H1 (cell line): ENCODE data around the gene SOHLH1. TPM values are rescaled to one million over a fixed set of nuclear protein-coding genes. Genes with fewer than 3 reads are reported as not detected.

Experiments
- CTCF ChIA-PET: fragments of 300-600 bp; sonication (Branson Sonifier 250); formaldehyde crosslinking; loops from one replicate; lab custom pipeline; 2021; ENCODE audit not compliant: partially characterized antibody; lab: Charles Lee
- POLR2A ChIA-PET: fragments of 300-600 bp; sonication (Branson Sonifier 250); formaldehyde crosslinking; loops from one replicate; lab custom pipeline; 2021; ENCODE audit warnings: inconsistent platforms; ENCODE audit not compliant: partially characterized antibody; lab: Charles Lee
- DNase-seq, 2 experiments: peaks; one replicate each; pipeline versions ENCODE4 v3.0.0 to v3.0.0-alpha.2; 2010 to 2022; ENCODE audit warnings: low spot score in 2 of 2, low read depth in 1 of 2, mixed read lengths in 1 of 2
- FAIRE-seq: peaks from 2 replicates; lab custom pipeline; 2011; peaks lifted over from hg19 to GRCh38; lab: Jason Lieb, UNC
- H2AFZ ChIP-seq: 2 replicates; pipeline ENCODE4 v1.8.1; 2012; ENCODE audit warnings: low read length, inconsistent platforms
- H2AK5ac ChIP-seq: 2 replicates; pipeline ENCODE4 v1.6.1; 2013; ENCODE audit warnings: low read depth, low read length
- H2BK120ac ChIP-seq: replicated peaks from 2 replicates; pipeline ENCODE3; 2013; ENCODE audit warnings: low read depth, low read length, inconsistent platforms
- H2BK12ac ChIP-seq: 2 replicates; pipeline ENCODE4 v1.6.1; 2013; ENCODE audit warnings: low read depth, low read length
- H2BK15ac ChIP-seq: 2 replicates; pipeline ENCODE4 v1.6.1; 2013; ENCODE audit warnings: low read length
- H2BK20ac ChIP-seq: 2 replicates; pipeline ENCODE4 v1.6.1; 2013; ENCODE audit warnings: low read length
- H2BK5ac ChIP-seq: 2 replicates; pipeline ENCODE4 v1.6.1; 2013; ENCODE audit warnings: low read depth, low read length
- H3K14ac ChIP-seq: 2 replicates; pipeline ENCODE4 v1.6.1; 2013; ENCODE audit warnings: inconsistent platforms; ENCODE audit not compliant: insufficient read length
- H3K18ac ChIP-seq: 2 replicates; pipeline ENCODE4 v1.6.1; 2013; ENCODE audit warnings: low read length; ENCODE audit errors: extremely low read depth
- H3K23ac ChIP-seq: 2 replicates; pipeline ENCODE4 v1.6.1; 2013; ENCODE audit warnings: inconsistent platforms; ENCODE audit not compliant: insufficient read length
- H3K23me2 ChIP-seq: 2 replicates; pipeline ENCODE4 v1.6.1; 2013; ENCODE audit warnings: low read depth, low read length
- H3K27ac ChIP-seq: 2 replicates; pipeline ENCODE4 v1.6.1; 2011; ENCODE audit warnings: low read depth, low read length, inconsistent platforms
- H3K27me3 ChIP-seq, 4 experiments: replicated peaks in 1 of 4; 1 replicate in 1 of 4; 2 replicates in 3 of 4; pipeline versions ENCODE4 v1.6.1 to v1.8.1; 2011 to 2013; ENCODE audit warnings: low read length in 3 of 4, mild to moderate bottlenecking in 3 of 4, inconsistent platforms in 2 of 4, mixed read lengths in 2 of 4, moderate library complexity in 1 of 4; ENCODE audit not compliant: control insufficient read depth in 3 of 4, insufficient read depth in 3 of 4; ENCODE audit errors: extremely low read depth in 1 of 4
- H3K36me3 ChIP-seq, 4 experiments: 2 replicates each; pipeline versions ENCODE4 v1.6.1 to v1.8.1; 2011 to 2013; ENCODE audit warnings: mild to moderate bottlenecking in 4 of 4, low read length in 3 of 4, moderate library complexity in 2 of 4, control low read depth in 1 of 4, inconsistent platforms in 1 of 4; ENCODE audit not compliant: insufficient read depth in 4 of 4, control insufficient read depth in 2 of 4
- H3K4ac ChIP-seq: replicated peaks from 2 replicates; pipeline ENCODE3; 2013; ENCODE audit warnings: low read length, low read depth, mixed read lengths, inconsistent platforms; ENCODE audit not compliant: insufficient read length
- H3K4me1 ChIP-seq, 4 experiments: replicated peaks in 1 of 4; 1 replicate in 1 of 4; 2 replicates in 3 of 4; pipeline versions ENCODE4 v1.6.1 to v1.8.1; 2011 to 2013; ENCODE audit warnings: low read length in 3 of 4, inconsistent platforms in 2 of 4, mixed read lengths in 1 of 4; ENCODE audit not compliant: insufficient read depth in 4 of 4, control insufficient read depth in 3 of 4
- H3K4me2 ChIP-seq, 2 experiments: 2 replicates each; pipeline versions ENCODE4 v1.6.1 to v1.8.1; 2011 to 2013; ENCODE audit warnings: low read depth in 2 of 2, low read length in 2 of 2, control low read depth in 1 of 2, inconsistent platforms in 1 of 2, mild to moderate bottlenecking in 1 of 2; ENCODE audit not compliant: insufficient read depth in 1 of 2
- H3K4me3 ChIP-seq, 4 experiments: fragments of 200-600, 300-600 bp in 1 of 4; sonication (generic), shearing (Covaris generic), sonication (Bioruptor Twin) in 1 of 4; 2 replicates each; pipeline versions ENCODE4 v1.5.1 to v1.8.1; 2011 to 2016; ENCODE audit warnings: low read length in 4 of 4, low read depth in 3 of 4, control low read depth in 2 of 4, inconsistent platforms in 2 of 4, mild to moderate bottlenecking in 2 of 4, mixed read lengths in 1 of 4, moderate library complexity in 1 of 4; ENCODE audit not compliant: insufficient read depth in 2 of 4; ENCODE audit errors: extremely low read depth in 1 of 4
- H3K56ac ChIP-seq: replicated peaks from 2 replicates; pipeline ENCODE3; 2013; ENCODE audit warnings: low read depth, mild to moderate bottlenecking, mixed read lengths, low read length, inconsistent platforms; ENCODE audit not compliant: insufficient read length
- H3K79me1 ChIP-seq: 2 replicates; pipeline ENCODE4 v1.6.1; 2013; ENCODE audit warnings: low read depth, low read length, control low read depth
- H3K79me2 ChIP-seq, 2 experiments: 2 replicates each; pipeline versions ENCODE4 v1.6.1 to v1.8.1; 2012 to 2013; ENCODE audit warnings: low read length in 2 of 2, mild to moderate bottlenecking in 2 of 2, inconsistent platforms in 1 of 2; ENCODE audit not compliant: insufficient read depth in 2 of 2, control insufficient read depth in 1 of 2
- H3K9ac ChIP-seq, 4 experiments: replicated peaks in 1 of 4; 1 replicate in 1 of 4; 2 replicates in 3 of 4; pipeline versions ENCODE4 v1.6.1 to v1.8.1; 2011 to 2013; ENCODE audit warnings: low read depth in 3 of 4, low read length in 3 of 4, control low read depth in 2 of 4, mild to moderate bottlenecking in 2 of 4, moderate library complexity in 2 of 4, inconsistent platforms in 1 of 4; ENCODE audit errors: extremely low read depth in 1 of 4
- H3K9me3 ChIP-seq, 2 experiments: 2 replicates each; pipeline versions ENCODE4 v1.6.1 to v1.8.1; 2012 to 2013; ENCODE audit warnings: mild to moderate bottlenecking in 2 of 2, moderate library complexity in 2 of 2, control low read depth in 1 of 2, inconsistent platforms in 1 of 2, low read depth in 1 of 2, low read length in 1 of 2, mixed read lengths in 1 of 2; ENCODE audit not compliant: insufficient read depth in 2 of 2
- H4K20me1 ChIP-seq, 2 experiments: replicated peaks in 1 of 2; 2 replicates each; pipeline versions ENCODE3 to v1.8.1; 2011 to 2013; ENCODE audit warnings: inconsistent platforms in 2 of 2, low read length in 2 of 2, mild to moderate bottlenecking in 1 of 2; ENCODE audit not compliant: insufficient read depth in 2 of 2, control insufficient read depth in 1 of 2
- H4K5ac ChIP-seq: 2 replicates; pipeline ENCODE4 v1.6.1; 2013; ENCODE audit warnings: low read length, low read depth, mixed read lengths, inconsistent platforms; ENCODE audit not compliant: insufficient read length
- H4K8ac ChIP-seq: 2 replicates; pipeline ENCODE4 v1.8.0; 2013; ENCODE audit warnings: mild to moderate bottlenecking, moderate library complexity, low read length, inconsistent platforms; ENCODE audit not compliant: insufficient read depth; ENCODE audit errors: extremely low read depth
- H4K91ac ChIP-seq: replicated peaks from 2 replicates; pipeline ENCODE3; 2013; ENCODE audit warnings: low read length, mixed read lengths, inconsistent platforms; ENCODE audit not compliant: insufficient read length
- ASH2L ChIP-seq: fragments of 200-600, 300-600 bp; sonication (generic); IDR thresholded peaks from one replicate; pipeline ENCODE4 v1.7.1; 2017; ENCODE audit warnings: low read length
- CBX8 ChIP-seq: fragments of 300-800, 300-1000 bp; sonication (generic); IDR thresholded peaks from 2 replicates; pipeline ENCODE4 v1.7.1; 2016; ENCODE audit warnings: low read depth, low read length, borderline replicate concordance
- CTBP2 ChIP-seq: IDR thresholded peaks from 2 replicates; pipeline ENCODE4 v1.7.0; 2011; ENCODE audit warnings: borderline replicate concordance, mild to moderate bottlenecking, moderate library complexity, mixed read lengths, low read length; ENCODE audit not compliant: insufficient read depth, insufficient read length
- HDAC6 ChIP-seq: IDR thresholded peaks from one replicate; pipeline ENCODE4 v1.7.1; 2012; ENCODE audit warnings: low read depth, mild to moderate bottlenecking, inconsistent platforms, low read length, moderate library complexity
- POLR2AphosphoS5 ChIP-seq: IDR thresholded peaks from 2 replicates; pipeline ENCODE4 v1.6.1; 2011; ENCODE audit warnings: low read depth, low read length
- RAD21 ChIP-seq, 2 experiments: IDR thresholded peaks in 1 of 2; conservative IDR thresholded peaks in 1 of 2; 2 replicates each; pipeline ENCODE4 v1.6.1; 2011; ENCODE audit warnings: low read depth in 2 of 2, low read length in 2 of 2, improper control_type of control experiment in 1 of 2, inconsistent platforms in 1 of 2, mild to moderate bottlenecking in 1 of 2, moderate library complexity in 1 of 2
- RFX5 ChIP-seq: IDR thresholded peaks from 2 replicates; pipeline ENCODE4 v1.6.1; 2011; ENCODE audit warnings: low read depth, low read length, improper control_type of control experiment, borderline replicate concordance
- SP1 ChIP-seq: IDR thresholded peaks from 2 replicates; pipeline ENCODE4 v1.6.1; 2011; ENCODE audit warnings: low read depth, low read length
- WGBS, 2 experiments: shearing (Covaris generic) in 1 of 2; methylation state at CpG; one replicate each; pipeline versions ENCODE4 v1.1.6 to v1.1.7; 2013 to 2015; ENCODE audit warnings: low lambda C conversion rate in 2 of 2, mixed read lengths in 2 of 2, inconsistent platforms in 1 of 2, low coverage in 1 of 2, missing lambda C conversion rate in 1 of 2; ENCODE audit not compliant: insufficient replicate concordance in 2 of 2, insufficient coverage in 1 of 2, insufficient read length in 1 of 2; ENCODE audit errors: extremely low coverage in 1 of 2, missing lambda C conversion rate in 1 of 2; 5-methylcytosine and 5-hydroxymethylcytosine counted together
- polyA plus RNA-seq, 7 experiments: library from polyadenylated mRNA; depleted of rRNA in 3 of 7; stranded (reverse) in 5 of 7; unstranded in 2 of 7; fragments of >200 nt in 5 of 7; fragments of 200-250 nt in 2 of 7; gene quantifications; 1 replicate in 5 of 7; 2 replicates in 1 of 7; 4 replicates in 1 of 7; pipeline versions ENCODE4 v1.2.1 to v1.2.3, GENCODE V29; 2011 to 2013; ENCODE audit warnings: missing spikeins in 2 of 7, mixed read lengths in 2 of 7
- total RNA-seq: library from RNA; stranded (reverse); fragmentation: NEBNext Ultra II Directional; extraction: Animal tissue kit (Norgen Biotek cat#: 25700); gene quantifications from 2 replicates; pipeline ENCODE4 v1.2.1, GENCODE V29; 2021
- TF ChIP-seq, protein P1 (sequence below): IDR thresholded peaks from 2 replicates; pipeline ENCODE4 v1.6.1; 2012; ENCODE audit warnings: inconsistent platforms

Gene SOHLH1
- total and polyA plus RNA-seq, 2 of the 8 experiments (the other 6 are each of a cell fraction or from before 2014, with no cell fraction given) = 0.11 TPM; not detected in 1

DNA sequence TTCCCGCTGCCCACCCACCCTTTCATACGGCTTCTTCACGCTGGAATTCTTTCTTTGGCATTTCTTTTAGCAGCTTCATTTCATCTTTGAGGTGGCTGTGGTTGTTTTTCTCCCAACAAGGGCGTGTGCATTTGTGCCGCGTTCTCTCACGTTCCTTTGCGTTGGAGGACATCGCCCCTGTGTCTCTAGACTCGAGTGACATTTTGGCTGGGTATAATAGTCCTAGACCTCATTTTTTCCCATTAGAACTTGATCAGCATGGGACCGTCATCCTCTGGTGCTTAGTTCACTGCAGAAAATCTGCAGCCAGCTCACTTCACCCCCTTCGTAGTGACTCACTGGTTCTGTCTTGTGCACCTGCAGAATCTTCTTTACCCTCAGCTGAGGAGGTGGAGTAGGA lies 32.2 kb upstream of the SOHLH1 start:
- Histone ChIP-seq H3K79me1 (no peaks in the 10 kb centered on the region), H3K36me3 (no peaks in the 10 kb centered on the region), H3K18ac (no peak overlapping the region), H3K9me3 (peaks cover 4 to 7% of the 10 kb centered on the region in 2 experiments; a peak in 3 of 4 replicates), H2BK15ac (no peak overlapping the region), H3K4me3 (no peak overlapping the region), H2BK20ac (no peak overlapping the region), H2BK5ac (no peak overlapping the region), H3K79me2 (no peaks in the 10 kb centered on the region), H3K27ac (no peak overlapping the region), H4K5ac (no peak overlapping the region), H4K91ac (no peak overlapping the region), H4K8ac (no peak overlapping the region), H2AK5ac (no peak overlapping the region), H3K23ac (no peak overlapping the region), H3K4me1 (peaks cover 0 to 18% (median 6%) of the 10 kb centered on the region in 4 experiments; a peak in 5 of 7 replicates), H3K4ac (no peak overlapping the region), H3K27me3 (peaks cover 0 to 4% (median 4%) of the 10 kb centered on the region in 4 experiments; a peak in 4 of 7 replicates), H2BK120ac (no peak overlapping the region), H3K14ac (no peak overlapping the region), H2AFZ (no peak overlapping the region), H4K20me1 (peaks cover 0 to 2% of the 10 kb centered on the region in 2 experiments), H2BK12ac (no peak overlapping the region), H3K4me2 (no peak overlapping the region), H3K23me2 (no peaks in the 10 kb centered on the region; the same call in 1 of the 2 replicates), H3K56ac (no peak overlapping the region), H3K9ac (no peak overlapping the region)
- DNase-seq (no peak), FAIRE-seq (no peak)
- ChIA-PET CTCF (interaction anchor here (0.7 to 1.2 kb wide), 2 partner anchors 19 to 127 kb away, joined by 3 to 4 read pairs; no protein-coding TSS in a partner anchor), POLR2A (no interaction called here)
- no peak for TF ChIP-seq POLR2AphosphoS5
- no peak for TF ChIP-seq HDAC6
- TF ChIP-seq CBX8 = no peak
- no peak for TF ChIP-seq CTBP2
- TF ChIP-seq RAD21 (IDR thresholded peaks at IDR 0.05 in 1 of 2, conservative IDR thresholded peaks at IDR 0.05 in 1 of 2; ENCODE audit: low read depth in 2 of 2, low read length in 2 of 2) = no peak
- TF ChIP-seq, protein P1, sequence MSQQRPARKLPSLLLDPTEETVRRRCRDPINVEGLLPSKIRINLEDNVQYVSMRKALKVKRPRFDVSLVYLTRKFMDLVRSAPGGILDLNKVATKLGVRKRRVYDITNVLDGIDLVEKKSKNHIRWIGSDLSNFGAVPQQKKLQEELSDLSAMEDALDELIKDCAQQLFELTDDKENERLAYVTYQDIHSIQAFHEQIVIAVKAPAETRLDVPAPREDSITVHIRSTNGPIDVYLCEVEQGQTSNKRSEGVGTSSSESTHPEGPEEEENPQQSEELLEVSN = no peak
- TF ChIP-seq ASH2L = no peak
- TF ChIP-seq SP1 = no peak
- TF ChIP-seq RFX5 = no peak
- 94% methylated on average over 12 of the region's 12 CpGs; no CpG with 5 or more reads in 1 of the 2 experiments for WGBS, 2 experiments
